IPS-18a (cell line): ENCODE results near the gene ARID5A.

Experiments
- H3K27ac ChIP-seq: one replicate; pipeline ENCODE4 v1.5.1; 2013; ENCODE audit warnings: low read length
- H3K27me3 ChIP-seq: one replicate; pipeline ENCODE4 v1.6.1; 2013; ENCODE audit warnings: mild to moderate bottlenecking, low read length; ENCODE audit not compliant: control insufficient read depth, insufficient read depth
- H3K36me3 ChIP-seq: one replicate; pipeline ENCODE4 v1.6.1; 2013; ENCODE audit warnings: low read depth, low read length; ENCODE audit not compliant: control insufficient read depth
- H3K4me1 ChIP-seq: one replicate; pipeline ENCODE4 v1.6.1; 2013; ENCODE audit warnings: low read depth, low read length; ENCODE audit not compliant: control insufficient read depth
- H3K4me3 ChIP-seq: one replicate; pipeline ENCODE4 v1.5.1; 2013; ENCODE audit warnings: low read length
- H3K9ac ChIP-seq: one replicate; pipeline ENCODE4 v1.6.1; 2013; ENCODE audit warnings: mild to moderate bottlenecking, low read length, moderate library complexity
- H3K9me3 ChIP-seq: one replicate; pipeline ENCODE4 v1.6.1; 2013; ENCODE audit warnings: low read depth, low read length; ENCODE audit not compliant: control insufficient read depth

ARID5A gene

DNA sequence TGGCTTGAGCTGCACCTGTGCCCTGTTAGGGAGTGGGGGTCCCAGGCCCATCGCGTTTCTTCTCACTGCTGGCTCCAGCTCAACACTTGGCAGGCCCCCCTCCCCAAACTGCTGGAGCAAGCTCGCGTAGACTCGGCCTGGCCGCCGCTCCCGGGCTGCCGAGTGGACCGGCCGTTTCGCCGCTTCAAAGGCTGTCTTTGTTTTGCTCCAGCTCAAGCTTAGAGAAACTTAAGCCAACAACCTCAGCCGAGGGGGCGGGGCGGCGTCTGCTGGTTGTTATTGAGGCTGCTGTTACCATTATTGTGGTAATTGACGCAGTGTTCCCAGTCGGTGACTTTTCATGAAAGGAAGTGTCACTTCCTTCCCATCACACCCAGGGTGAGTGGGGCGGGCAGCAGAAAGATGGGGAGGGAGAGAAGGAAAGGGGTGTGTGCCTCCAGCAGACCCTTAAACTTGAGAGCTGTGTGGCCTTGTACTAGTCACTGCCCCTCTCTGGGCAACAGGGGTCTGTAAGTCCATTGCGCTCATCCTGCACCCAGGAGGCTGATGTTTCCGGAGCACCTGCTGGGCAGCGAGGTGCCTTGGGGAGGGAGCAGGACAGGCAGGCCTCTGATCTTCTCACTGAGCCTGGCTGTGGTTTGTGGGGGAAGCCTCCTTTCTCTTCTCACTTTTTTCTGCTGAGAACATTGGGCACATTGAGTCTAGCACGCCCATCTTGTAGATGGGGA is 2.1 kb downstream of the ARID5A start:
- peaks cover 22% of the 10 kb centered on the region for H3K4me1 ChIP-seq
- peaks cover 35% of the 10 kb centered on the region for H3K27me3 ChIP-seq
- H3K9me3 ChIP-seq = no peaks in the 10 kb centered on the region
- no peaks in the 10 kb centered on the region for H3K36me3 ChIP-seq
- H3K4me3 ChIP-seq = peak overlapping the region; percentile 59
- H3K27ac ChIP-seq = no peak overlapping the region
- no peak overlapping the region for H3K9ac ChIP-seq

DNA sequence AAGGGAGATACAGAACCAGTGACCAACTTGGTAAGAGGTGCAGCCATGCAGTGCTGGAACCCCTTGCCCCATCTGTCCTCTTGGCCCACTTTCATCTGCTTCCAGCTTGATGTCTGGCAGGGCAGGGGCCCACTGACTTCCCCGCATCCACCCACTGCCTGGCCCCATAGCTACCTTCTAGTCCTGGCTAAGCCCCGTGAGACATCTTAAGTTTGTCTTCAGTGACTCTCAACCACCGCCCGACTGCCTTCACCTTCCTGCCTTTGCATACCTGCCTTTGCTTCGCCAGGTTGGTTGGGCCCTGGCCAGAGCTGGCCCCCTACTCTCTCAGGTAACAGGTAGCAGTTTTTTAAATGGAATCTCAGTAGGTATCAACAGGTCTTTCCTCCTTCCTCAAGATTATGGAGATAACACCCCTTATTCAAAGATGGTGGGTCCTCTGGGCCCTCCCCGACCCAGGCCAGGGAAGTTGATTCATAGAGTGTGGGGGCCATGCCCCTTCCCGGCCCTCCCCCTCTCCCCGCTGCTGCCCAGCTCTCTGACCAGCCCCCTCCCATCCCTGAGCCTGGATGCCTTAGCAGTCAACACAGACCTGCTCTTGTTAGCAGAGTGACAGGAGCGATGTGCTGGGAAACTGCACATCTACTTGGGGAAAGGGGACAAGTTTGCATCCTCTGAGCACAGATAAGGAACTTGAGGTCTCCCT is 2.8 kb downstream of the ARID5A start:
- no peak overlapping the region for H3K27ac ChIP-seq
- no peaks in the 10 kb centered on the region for H3K9me3 ChIP-seq
- peaks cover 22% of the 10 kb centered on the region for H3K4me1 ChIP-seq
- peak overlapping the region; percentile 59 for H3K4me3 ChIP-seq
- H3K27me3 ChIP-seq = peaks cover 35% of the 10 kb centered on the region
- no peaks in the 10 kb centered on the region for H3K36me3 ChIP-seq
- no peak overlapping the region for H3K9ac ChIP-seq

- H3K4me3 ChIP-seq = no peak overlapping the region
- H3K36me3 ChIP-seq = no peaks in the 10 kb centered on the region
- H3K9ac ChIP-seq = no peak overlapping the region
- H3K27me3 ChIP-seq = peaks cover 35% of the 10 kb centered on the region
- H3K4me1 ChIP-seq = peaks cover 22% of the 10 kb centered on the region
- H3K9me3 ChIP-seq = no peaks in the 10 kb centered on the region
- no peak overlapping the region for H3K27ac ChIP-seq
Measured at GRCh38 chr2:96540136-96540535, 3.6 kb downstream of the ARID5A start.

GRCh38 chr2:96541398-96542152 is 5.0 kb downstream of the ARID5A start:
- Histone ChIP-seq H3K36me3 (no peaks in the 10 kb centered on the region), H3K27ac (no peak overlapping the region), H3K27me3 (peaks cover 35% of the 10 kb centered on the region), H3K9me3 (no peaks in the 10 kb centered on the region), H3K4me1 (peaks cover 22% of the 10 kb centered on the region), H3K4me3 (no peak overlapping the region), H3K9ac (no peak overlapping the region)

GRCh38 chr2:96542357-96542977 is 5.9 kb downstream of the ARID5A start:
- H3K9me3 ChIP-seq = no peaks in the 10 kb centered on the region

GRCh38 chr2:96546321-96546720 is 9.8 kb downstream of the ARID5A start:
- no peaks in the 10 kb centered on the region for H3K36me3 ChIP-seq
- H3K4me3 ChIP-seq = no peak overlapping the region
- peaks cover 7% of the 10 kb centered on the region for H3K4me1 ChIP-seq
- no peak overlapping the region for H3K9ac ChIP-seq
- no peaks in the 10 kb centered on the region for H3K9me3 ChIP-seq
- no peak overlapping the region for H3K27ac ChIP-seq
- H3K27me3 ChIP-seq = no peaks in the 10 kb centered on the region

More at GRCh38 chr2:96542357-96542977, 5.9 kb downstream of the ARID5A start:
- H3K9ac ChIP-seq = no peak overlapping the region
- no peak overlapping the region for H3K4me3 ChIP-seq
- H3K27ac ChIP-seq = no peak overlapping the region
- no peaks in the 10 kb centered on the region for H3K36me3 ChIP-seq
- peaks cover 24% of the 10 kb centered on the region for H3K4me1 ChIP-seq
- H3K27me3 ChIP-seq = peaks cover 28% of the 10 kb centered on the region

DNA sequence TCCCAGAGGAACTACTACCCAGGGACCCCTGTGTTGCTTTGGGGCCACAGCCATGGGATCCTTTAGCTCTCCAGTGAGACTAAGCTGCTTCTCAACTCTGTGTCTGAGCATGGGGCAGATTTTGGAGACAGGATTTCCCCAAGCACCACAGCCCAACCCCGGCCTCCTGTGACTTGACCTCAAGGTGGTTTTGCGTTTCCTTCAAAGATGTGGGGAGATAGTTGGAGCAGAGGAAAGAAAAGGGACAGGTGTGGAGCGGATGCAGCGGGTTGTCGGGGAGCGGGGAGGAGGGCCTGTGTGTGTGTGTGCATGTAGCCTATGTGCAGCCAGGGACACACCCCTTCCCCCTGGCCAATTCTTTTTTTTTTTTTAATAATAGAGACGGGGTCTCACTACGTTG is 10.2 kb downstream of the ARID5A start:
- Histone ChIP-seq H3K4me3 (no peak overlapping the region), H3K36me3 (no peaks in the 10 kb centered on the region), H3K9ac (no peak overlapping the region), H3K4me1 (peaks cover 7% of the 10 kb centered on the region), H3K27me3 (no peaks in the 10 kb centered on the region), H3K27ac (no peak overlapping the region), H3K9me3 (no peaks in the 10 kb centered on the region)

- Histone ChIP-seq H3K9ac (no peak overlapping the region), H3K4me1 (peaks cover 7% of the 10 kb centered on the region), H3K36me3 (no peaks in the 10 kb centered on the region), H3K27me3 (no peaks in the 10 kb centered on the region), H3K9me3 (no peaks in the 10 kb centered on the region), H3K27ac (no peak overlapping the region), H3K4me3 (peak overlapping the region; percentile 1)
Measured at GRCh38 chr2:96547203-96547641, 10.7 kb downstream of the ARID5A start.

- Histone ChIP-seq H3K4me3 (peak overlapping the region; percentile 1), H3K4me1 (peaks cover 7% of the 10 kb centered on the region), H3K9me3 (no peaks in the 10 kb centered on the region), H3K27ac (no peak overlapping the region), H3K36me3 (no peaks in the 10 kb centered on the region), H3K27me3 (no peaks in the 10 kb centered on the region), H3K9ac (no peak overlapping the region)
Measured at GRCh38 chr2:96547731-96548171, 11.2 kb downstream of the ARID5A start.

DNA sequence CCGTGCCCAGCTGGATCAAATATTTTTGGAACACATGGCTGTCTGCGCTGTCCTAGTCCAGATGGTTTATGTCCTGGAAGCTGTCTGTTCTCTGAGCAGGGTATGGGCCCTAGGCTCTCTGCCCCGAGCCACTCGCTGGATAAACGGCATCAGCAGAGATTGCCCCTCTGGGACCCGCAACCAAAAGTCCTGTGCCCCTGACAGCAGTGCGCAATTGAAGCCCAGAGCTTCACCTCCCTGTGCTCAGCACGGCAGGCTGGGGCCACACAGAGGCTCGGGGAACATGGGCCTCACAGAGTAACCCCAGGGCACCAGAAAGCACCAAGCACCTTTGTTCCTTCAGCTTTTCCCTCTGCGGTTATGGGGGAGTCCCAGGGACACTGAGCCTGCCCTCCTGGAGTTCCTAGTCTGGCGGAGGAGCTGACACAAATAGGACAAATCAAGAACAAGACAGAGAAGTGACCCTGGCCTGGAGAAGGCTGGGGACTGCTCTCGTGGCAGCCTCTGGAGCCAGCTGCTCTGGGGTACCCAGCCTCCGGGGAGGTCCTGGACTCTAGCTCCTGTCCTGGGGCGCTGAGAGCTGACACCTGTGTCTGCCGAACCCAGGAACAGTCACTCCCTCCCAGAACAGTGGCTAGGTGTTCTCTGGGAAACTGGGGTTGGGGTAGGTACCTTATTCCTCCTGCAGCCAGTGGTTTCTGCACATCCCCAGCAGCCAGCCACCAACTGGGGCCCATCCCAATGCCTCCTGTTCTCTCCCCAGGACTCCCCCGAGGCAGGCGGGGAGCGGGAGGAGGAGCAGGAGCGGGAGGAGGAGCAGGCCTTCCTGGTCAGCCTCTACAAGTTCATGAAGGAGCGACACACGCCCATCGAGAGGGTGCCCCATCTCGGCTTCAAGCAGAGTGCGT is 12.3 kb downstream of the ARID5A start:
- Histone ChIP-seq H3K4me1 (peaks cover 7% of the 10 kb centered on the region), H3K9me3 (no peaks in the 10 kb centered on the region), H3K9ac (no peak overlapping the region), H3K27ac (no peak overlapping the region), H3K4me3 (no peak overlapping the region), H3K36me3 (no peaks in the 10 kb centered on the region), H3K27me3 (no peaks in the 10 kb centered on the region)
